ENCODE data around the gene OSBPL6. TPM values are rescaled to one million over a fixed set of nuclear protein-coding genes. Genes with fewer than 3 reads are reported as not detected.

The OSBPL6 gene
- total and polyA plus RNA-seq, 4 donors, result 1.3 to 3.3 (median 2.2) TPM

DNA sequence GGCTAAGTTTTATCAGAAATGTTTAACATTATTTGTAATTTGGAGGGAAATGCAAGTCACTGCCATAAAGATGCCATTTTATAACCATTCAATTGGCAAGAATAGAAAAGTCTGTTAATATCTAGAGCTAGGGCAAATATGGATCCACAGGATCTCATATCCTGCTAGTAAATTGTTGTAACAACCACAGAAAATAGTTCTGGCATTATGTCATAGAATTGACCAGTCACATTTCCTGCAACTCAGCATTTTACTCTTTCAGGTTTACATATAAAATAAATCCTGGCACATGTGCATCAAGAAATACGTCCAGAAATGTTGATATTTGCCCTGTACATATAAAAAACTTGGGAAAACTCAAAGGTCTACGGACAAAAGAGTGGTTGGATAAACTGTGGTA lies 32.9 kb downstream of the OSBPL6 start:
- 75% methylated on average over 2 of the region's 2 CpGs for WGBS
- H3K27ac ChIP-seq (ENCODE audit: low read depth in 1 of 2, low read length in 2 of 2), result no peak overlapping the region
- no peak overlapping the region for H3K4me3 ChIP-seq (ENCODE audit: low read depth in 1 of 3, low read length in 3 of 3)
- no peak for DNase-seq (ENCODE audit: low spot score)
- no peaks in the 10 kb centered on the region for H3K4me1 ChIP-seq (ENCODE audit: control insufficient read depth in 4 of 4, insufficient read depth in 4 of 4, low read length in 3 of 4)
- no peaks in the 10 kb centered on the region for H3K27me3 ChIP-seq (ENCODE audit: control insufficient read depth in 4 of 4, insufficient read depth in 4 of 4, low read length in 3 of 4)
- H3K36me3 ChIP-seq (ENCODE audit: control insufficient read depth in 4 of 4, insufficient read depth in 3 of 4, low read depth in 1 of 4, low read length in 3 of 4), result no peaks in the 10 kb centered on the region
- TF ChIP-seq, protein P1, sequence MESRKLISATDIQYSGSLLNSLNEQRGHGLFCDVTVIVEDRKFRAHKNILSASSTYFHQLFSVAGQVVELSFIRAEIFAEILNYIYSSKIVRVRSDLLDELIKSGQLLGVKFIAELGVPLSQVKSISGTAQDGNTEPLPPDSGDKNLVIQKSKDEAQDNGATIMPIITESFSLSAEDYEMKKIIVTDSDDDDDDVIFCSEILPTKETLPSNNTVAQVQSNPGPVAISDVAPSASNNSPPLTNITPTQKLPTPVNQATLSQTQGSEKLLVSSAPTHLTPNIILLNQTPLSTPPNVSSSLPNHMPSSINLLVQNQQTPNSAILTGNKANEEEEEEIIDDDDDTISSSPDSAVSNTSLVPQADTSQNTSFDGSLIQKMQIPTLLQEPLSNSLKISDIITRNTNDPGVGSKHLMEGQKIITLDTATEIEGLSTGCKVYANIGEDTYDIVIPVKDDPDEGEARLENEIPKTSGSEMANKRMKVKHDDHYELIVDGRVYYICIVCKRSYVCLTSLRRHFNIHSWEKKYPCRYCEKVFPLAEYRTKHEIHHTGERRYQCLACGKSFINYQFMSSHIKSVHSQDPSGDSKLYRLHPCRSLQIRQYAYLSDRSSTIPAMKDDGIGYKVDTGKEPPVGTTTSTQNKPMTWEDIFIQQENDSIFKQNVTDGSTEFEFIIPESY (IDR thresholded peaks at IDR 0.05), result no peak
- TF ChIP-seq FOXA2 (IDR thresholded peaks at IDR 0.05) (no peak), GABPA (IDR thresholded peaks at IDR 0.05 in 1 of 2, conservative IDR thresholded peaks at IDR 0.05 in 1 of 2) (no peak), TAF1 (conservative IDR thresholded peaks at IDR 0.05) (no peak), JUND (IDR thresholded peaks at IDR 0.05) (no peak), FOXA1 (IDR thresholded peaks at IDR 0.05) (no peak), YY1 (IDR thresholded peaks at IDR 0.05) (no peak)
- no peaks in the 10 kb centered on the region for H3K9me3 ChIP-seq (ENCODE audit: control insufficient read depth in 4 of 4, low read length in 3 of 4)
- H3K9ac ChIP-seq (ENCODE audit: low read depth in 1 of 2, low read length in 2 of 2), result no peak overlapping the region

DNA sequence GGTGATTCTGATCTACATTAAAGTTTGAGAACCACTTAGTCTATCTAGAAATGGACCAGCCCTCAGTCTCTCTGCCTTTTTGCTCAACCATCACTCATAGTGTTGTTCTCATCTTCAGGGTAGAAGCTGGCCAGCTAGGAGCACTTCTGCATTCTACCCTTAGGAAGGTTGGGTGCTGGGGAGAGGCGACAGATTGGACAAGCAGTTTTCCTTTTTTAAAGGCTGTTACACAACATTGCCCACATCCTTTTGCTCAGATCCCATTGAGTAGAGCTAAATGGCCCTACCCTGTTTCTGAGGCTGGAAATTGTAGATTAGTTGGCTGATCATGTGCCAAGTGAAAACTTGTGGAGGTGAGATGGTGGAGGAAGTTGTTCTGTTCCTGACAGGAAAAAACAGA lies 35.6 kb downstream of the OSBPL6 start:
- Histone ChIP-seq H3K4me3 (ENCODE audit: low read depth in 1 of 3, low read length in 3 of 3) (no peak overlapping the region), H3K27ac (ENCODE audit: low read depth in 1 of 2, low read length in 2 of 2) (no peak overlapping the region), H3K27me3 (ENCODE audit: control insufficient read depth in 4 of 4, insufficient read depth in 4 of 4, low read length in 3 of 4) (no peaks in the 10 kb centered on the region), H3K9me3 (ENCODE audit: control insufficient read depth in 4 of 4, low read length in 3 of 4) (no peaks in the 10 kb centered on the region), H3K4me1 (ENCODE audit: control insufficient read depth in 4 of 4, insufficient read depth in 4 of 4, low read length in 3 of 4) (no peaks in the 10 kb centered on the region), H3K36me3 (ENCODE audit: control insufficient read depth in 4 of 4, insufficient read depth in 3 of 4, low read depth in 1 of 4, low read length in 3 of 4) (no peaks in the 10 kb centered on the region), H3K9ac (ENCODE audit: low read depth in 1 of 2, low read length in 2 of 2) (no peak overlapping the region)
- no peak for TF ChIP-seq YY1 (IDR thresholded peaks at IDR 0.05)
- no peak for TF ChIP-seq RAD21 (IDR thresholded peaks at IDR 0.05)
- TF ChIP-seq, protein P2, sequence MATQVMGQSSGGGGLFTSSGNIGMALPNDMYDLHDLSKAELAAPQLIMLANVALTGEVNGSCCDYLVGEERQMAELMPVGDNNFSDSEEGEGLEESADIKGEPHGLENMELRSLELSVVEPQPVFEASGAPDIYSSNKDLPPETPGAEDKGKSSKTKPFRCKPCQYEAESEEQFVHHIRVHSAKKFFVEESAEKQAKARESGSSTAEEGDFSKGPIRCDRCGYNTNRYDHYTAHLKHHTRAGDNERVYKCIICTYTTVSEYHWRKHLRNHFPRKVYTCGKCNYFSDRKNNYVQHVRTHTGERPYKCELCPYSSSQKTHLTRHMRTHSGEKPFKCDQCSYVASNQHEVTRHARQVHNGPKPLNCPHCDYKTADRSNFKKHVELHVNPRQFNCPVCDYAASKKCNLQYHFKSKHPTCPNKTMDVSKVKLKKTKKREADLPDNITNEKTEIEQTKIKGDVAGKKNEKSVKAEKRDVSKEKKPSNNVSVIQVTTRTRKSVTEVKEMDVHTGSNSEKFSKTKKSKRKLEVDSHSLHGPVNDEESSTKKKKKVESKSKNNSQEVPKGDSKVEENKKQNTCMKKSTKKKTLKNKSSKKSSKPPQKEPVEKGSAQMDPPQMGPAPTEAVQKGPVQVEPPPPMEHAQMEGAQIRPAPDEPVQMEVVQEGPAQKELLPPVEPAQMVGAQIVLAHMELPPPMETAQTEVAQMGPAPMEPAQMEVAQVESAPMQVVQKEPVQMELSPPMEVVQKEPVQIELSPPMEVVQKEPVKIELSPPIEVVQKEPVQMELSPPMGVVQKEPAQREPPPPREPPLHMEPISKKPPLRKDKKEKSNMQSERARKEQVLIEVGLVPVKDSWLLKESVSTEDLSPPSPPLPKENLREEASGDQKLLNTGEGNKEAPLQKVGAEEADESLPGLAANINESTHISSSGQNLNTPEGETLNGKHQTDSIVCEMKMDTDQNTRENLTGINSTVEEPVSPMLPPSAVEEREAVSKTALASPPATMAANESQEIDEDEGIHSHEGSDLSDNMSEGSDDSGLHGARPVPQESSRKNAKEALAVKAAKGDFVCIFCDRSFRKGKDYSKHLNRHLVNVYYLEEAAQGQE (IDR thresholded peaks at IDR 0.05), result no peak
- TF ChIP-seq, protein P3, sequence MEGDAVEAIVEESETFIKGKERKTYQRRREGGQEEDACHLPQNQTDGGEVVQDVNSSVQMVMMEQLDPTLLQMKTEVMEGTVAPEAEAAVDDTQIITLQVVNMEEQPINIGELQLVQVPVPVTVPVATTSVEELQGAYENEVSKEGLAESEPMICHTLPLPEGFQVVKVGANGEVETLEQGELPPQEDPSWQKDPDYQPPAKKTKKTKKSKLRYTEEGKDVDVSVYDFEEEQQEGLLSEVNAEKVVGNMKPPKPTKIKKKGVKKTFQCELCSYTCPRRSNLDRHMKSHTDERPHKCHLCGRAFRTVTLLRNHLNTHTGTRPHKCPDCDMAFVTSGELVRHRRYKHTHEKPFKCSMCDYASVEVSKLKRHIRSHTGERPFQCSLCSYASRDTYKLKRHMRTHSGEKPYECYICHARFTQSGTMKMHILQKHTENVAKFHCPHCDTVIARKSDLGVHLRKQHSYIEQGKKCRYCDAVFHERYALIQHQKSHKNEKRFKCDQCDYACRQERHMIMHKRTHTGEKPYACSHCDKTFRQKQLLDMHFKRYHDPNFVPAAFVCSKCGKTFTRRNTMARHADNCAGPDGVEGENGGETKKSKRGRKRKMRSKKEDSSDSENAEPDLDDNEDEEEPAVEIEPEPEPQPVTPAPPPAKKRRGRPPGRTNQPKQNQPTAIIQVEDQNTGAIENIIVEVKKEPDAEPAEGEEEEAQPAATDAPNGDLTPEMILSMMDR (IDR thresholded peaks at IDR 0.05; ENCODE audit: low read depth, low read length, missing input control), result no peak
- TF ChIP-seq HNF4A (conservative IDR thresholded peaks at IDR 0.05), result no peak
- no peak for TF ChIP-seq GABPA (IDR thresholded peaks at IDR 0.05 in 1 of 2, conservative IDR thresholded peaks at IDR 0.05 in 1 of 2)
- TF ChIP-seq, protein P4, sequence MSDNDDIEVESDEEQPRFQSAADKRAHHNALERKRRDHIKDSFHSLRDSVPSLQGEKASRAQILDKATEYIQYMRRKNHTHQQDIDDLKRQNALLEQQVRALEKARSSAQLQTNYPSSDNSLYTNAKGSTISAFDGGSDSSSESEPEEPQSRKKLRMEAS (IDR thresholded peaks at IDR 0.05), result no peak
- TF ChIP-seq EGR1 (IDR thresholded peaks at IDR 0.05; ENCODE audit: low read depth in 2 of 2), result no peak
- no peak for TF ChIP-seq FOXA2 (IDR thresholded peaks at IDR 0.05)
- TF ChIP-seq HNF4G (IDR thresholded peaks at IDR 0.05), result no peak
- TF ChIP-seq, protein P5, sequence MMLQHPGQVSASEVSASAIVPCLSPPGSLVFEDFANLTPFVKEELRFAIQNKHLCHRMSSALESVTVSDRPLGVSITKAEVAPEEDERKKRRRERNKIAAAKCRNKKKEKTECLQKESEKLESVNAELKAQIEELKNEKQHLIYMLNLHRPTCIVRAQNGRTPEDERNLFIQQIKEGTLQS (IDR thresholded peaks at IDR 0.05), result no peak
- WGBS, result 80% methylated on average over 1 of the region's 1 CpG
- DNase-seq (ENCODE audit: low spot score), result no peak

Measured in liver (tissue), 9 donors.